ENCODE data around the gene VCAN. TPM values are rescaled to one million over a fixed set of nuclear protein-coding genes. Genes with fewer than 3 reads are reported as not detected.

Gene VCAN
- total RNA-seq, 1 donor, result 543 TPM

DNA sequence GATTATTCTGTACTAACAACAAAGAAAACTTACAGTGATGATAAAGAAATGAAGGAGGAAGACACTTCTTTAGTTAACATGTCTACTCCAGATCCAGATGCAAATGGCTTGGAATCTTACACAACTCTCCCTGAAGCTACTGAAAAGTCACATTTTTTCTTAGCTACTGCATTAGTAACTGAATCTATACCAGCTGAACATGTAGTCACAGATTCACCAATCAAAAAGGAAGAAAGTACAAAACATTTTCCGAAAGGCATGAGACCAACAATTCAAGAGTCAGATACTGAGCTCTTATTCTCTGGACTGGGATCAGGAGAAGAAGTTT, 67.9 kb downstream of the VCAN start:
- Histone ChIP-seq H3K4me3 (ENCODE audit: insufficient read depth, low read length) (no peak overlapping the region), H3K27ac (ENCODE audit: low read depth, low read length) (no peak overlapping the region), H2AFZ (ENCODE audit: low read length) (no peak overlapping the region), H3K9me3 (ENCODE audit: low read depth, low read length) (no peaks in the 10 kb centered on the region), H3K4me2 (ENCODE audit: insufficient read depth, low read length) (no peak overlapping the region), H3K27me3 (ENCODE audit: insufficient read depth, low read length) (no peaks in the 10 kb centered on the region), H3K4me1 (ENCODE audit: insufficient read depth, low read length) (no peaks in the 10 kb centered on the region), H3K36me3 (ENCODE audit: insufficient read depth, low read length) (peaks cover 37% of the 10 kb centered on the region), H3K79me2 (ENCODE audit: insufficient read depth, low read length) (no peaks in the 10 kb centered on the region), H4K20me1 (ENCODE audit: insufficient read depth, low read length) (no peaks in the 10 kb centered on the region)
- no peak for DNase-seq (ENCODE audit: insufficient read length, low spot score, missing footprints)
- TF ChIP-seq, protein P1, sequence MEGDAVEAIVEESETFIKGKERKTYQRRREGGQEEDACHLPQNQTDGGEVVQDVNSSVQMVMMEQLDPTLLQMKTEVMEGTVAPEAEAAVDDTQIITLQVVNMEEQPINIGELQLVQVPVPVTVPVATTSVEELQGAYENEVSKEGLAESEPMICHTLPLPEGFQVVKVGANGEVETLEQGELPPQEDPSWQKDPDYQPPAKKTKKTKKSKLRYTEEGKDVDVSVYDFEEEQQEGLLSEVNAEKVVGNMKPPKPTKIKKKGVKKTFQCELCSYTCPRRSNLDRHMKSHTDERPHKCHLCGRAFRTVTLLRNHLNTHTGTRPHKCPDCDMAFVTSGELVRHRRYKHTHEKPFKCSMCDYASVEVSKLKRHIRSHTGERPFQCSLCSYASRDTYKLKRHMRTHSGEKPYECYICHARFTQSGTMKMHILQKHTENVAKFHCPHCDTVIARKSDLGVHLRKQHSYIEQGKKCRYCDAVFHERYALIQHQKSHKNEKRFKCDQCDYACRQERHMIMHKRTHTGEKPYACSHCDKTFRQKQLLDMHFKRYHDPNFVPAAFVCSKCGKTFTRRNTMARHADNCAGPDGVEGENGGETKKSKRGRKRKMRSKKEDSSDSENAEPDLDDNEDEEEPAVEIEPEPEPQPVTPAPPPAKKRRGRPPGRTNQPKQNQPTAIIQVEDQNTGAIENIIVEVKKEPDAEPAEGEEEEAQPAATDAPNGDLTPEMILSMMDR (IDR thresholded peaks at IDR 0.05; ENCODE audit: extremely low read depth, low read depth, low read length), result no peak

DNA sequence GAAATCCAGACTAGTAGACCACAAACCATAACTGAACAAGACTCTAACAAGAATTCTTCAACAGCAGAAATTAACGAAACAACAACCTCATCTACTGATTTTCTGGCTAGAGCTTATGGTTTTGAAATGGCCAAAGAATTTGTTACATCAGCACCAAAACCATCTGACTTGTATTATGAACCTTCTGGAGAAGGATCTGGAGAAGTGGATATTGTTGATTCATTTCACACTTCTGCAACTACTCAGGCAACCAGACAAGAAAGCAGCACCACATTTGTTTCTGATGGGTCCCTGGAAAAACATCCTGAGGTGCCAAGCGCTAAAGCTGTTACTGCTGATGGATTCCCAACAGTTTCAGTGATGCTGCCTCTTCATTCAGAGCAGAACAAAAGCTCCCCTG, 68.6 kb downstream of the VCAN start:
- peaks cover 40% of the 10 kb centered on the region for H3K36me3 ChIP-seq (ENCODE audit: insufficient read depth, low read length)
- no peak overlapping the region for H3K4me2 ChIP-seq (ENCODE audit: insufficient read depth, low read length)
- no peak for DNase-seq (ENCODE audit: insufficient read length, low spot score, missing footprints)
- no peaks in the 10 kb centered on the region for H3K79me2 ChIP-seq (ENCODE audit: insufficient read depth, low read length)
- H3K4me3 ChIP-seq (ENCODE audit: insufficient read depth, low read length), result no peak overlapping the region
- no peak overlapping the region for H2AFZ ChIP-seq (ENCODE audit: low read length)
- H3K27me3 ChIP-seq (ENCODE audit: insufficient read depth, low read length), result no peaks in the 10 kb centered on the region
- no peak overlapping the region for H3K27ac ChIP-seq (ENCODE audit: low read depth, low read length)
- no peaks in the 10 kb centered on the region for H3K9me3 ChIP-seq (ENCODE audit: low read depth, low read length)
- H3K4me1 ChIP-seq (ENCODE audit: insufficient read depth, low read length), result no peaks in the 10 kb centered on the region
- TF ChIP-seq, protein P1 (IDR thresholded peaks at IDR 0.05; ENCODE audit: extremely low read depth, low read depth, low read length), result no peak
- H4K20me1 ChIP-seq (ENCODE audit: insufficient read depth, low read length), result no peaks in the 10 kb centered on the region

DNA sequence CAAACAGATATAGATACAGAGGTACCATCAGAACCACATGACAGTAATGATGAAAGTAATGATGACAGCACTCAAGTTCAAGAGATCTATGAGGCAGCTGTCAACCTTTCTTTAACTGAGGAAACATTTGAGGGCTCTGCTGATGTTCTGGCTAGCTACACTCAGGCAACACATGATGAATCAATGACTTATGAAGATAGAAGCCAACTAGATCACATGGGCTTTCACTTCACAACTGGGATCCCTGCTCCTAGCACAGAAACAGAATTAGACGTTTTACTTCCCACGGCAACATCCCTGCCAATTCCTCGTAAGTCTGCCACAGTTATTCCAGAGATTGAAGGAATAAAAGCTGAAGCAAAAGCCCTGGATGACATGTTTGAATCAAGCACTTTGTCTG, 69.2 kb downstream of the VCAN start:
- TF ChIP-seq, protein P1 (IDR thresholded peaks at IDR 0.05; ENCODE audit: extremely low read depth, low read depth, low read length), result no peak
- no peaks in the 10 kb centered on the region for H3K9me3 ChIP-seq (ENCODE audit: low read depth, low read length)
- no peaks in the 10 kb centered on the region for H3K27me3 ChIP-seq (ENCODE audit: insufficient read depth, low read length)
- no peak overlapping the region for H2AFZ ChIP-seq (ENCODE audit: low read length)
- no peak overlapping the region for H3K4me2 ChIP-seq (ENCODE audit: insufficient read depth, low read length)
- no peaks in the 10 kb centered on the region for H3K4me1 ChIP-seq (ENCODE audit: insufficient read depth, low read length)
- no peak for DNase-seq (ENCODE audit: insufficient read length, low spot score, missing footprints)
- no peak overlapping the region for H3K4me3 ChIP-seq (ENCODE audit: insufficient read depth, low read length)
- no peaks in the 10 kb centered on the region for H3K79me2 ChIP-seq (ENCODE audit: insufficient read depth, low read length)
- no peak overlapping the region for H3K27ac ChIP-seq (ENCODE audit: low read depth, low read length)
- H4K20me1 ChIP-seq (ENCODE audit: insufficient read depth, low read length), result no peaks in the 10 kb centered on the region
- H3K36me3 ChIP-seq (ENCODE audit: insufficient read depth, low read length), result peaks cover 46% of the 10 kb centered on the region

DNA sequence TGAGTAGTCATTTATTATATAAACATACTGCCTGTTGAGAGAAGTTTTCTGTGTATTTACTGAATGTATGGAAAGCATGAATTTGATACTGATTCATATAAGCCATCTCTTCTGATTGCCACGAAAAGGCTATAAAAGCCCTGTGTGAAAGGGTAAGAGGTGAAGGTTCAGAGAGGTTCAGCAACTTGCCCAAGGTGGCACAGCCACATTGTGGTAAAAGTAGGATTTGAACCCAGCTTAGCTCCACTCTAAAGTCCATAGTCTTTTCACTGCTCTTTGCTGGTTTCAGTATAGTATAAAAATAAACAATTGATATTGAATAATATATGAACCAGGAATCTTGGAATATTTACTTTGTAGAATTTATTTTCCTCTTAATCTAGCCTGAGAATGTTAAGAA, 71.3 kb downstream of the VCAN start:
- Histone ChIP-seq H3K79me2 (ENCODE audit: insufficient read depth, low read length) (no peaks in the 10 kb centered on the region), H3K9me3 (ENCODE audit: low read depth, low read length) (no peaks in the 10 kb centered on the region), H3K4me3 (ENCODE audit: insufficient read depth, low read length) (no peak overlapping the region), H3K4me1 (ENCODE audit: insufficient read depth, low read length) (peaks cover under 1% of the 10 kb centered on the region), H3K36me3 (ENCODE audit: insufficient read depth, low read length) (peaks cover 54% of the 10 kb centered on the region), H3K27ac (ENCODE audit: low read depth, low read length) (no peak overlapping the region), H3K4me2 (ENCODE audit: insufficient read depth, low read length) (no peak overlapping the region), H3K27me3 (ENCODE audit: insufficient read depth, low read length) (no peaks in the 10 kb centered on the region), H2AFZ (ENCODE audit: low read length) (no peak overlapping the region), H4K20me1 (ENCODE audit: insufficient read depth, low read length) (no peaks in the 10 kb centered on the region)
- TF ChIP-seq, protein P1 (IDR thresholded peaks at IDR 0.05; ENCODE audit: extremely low read depth, low read depth, low read length), result no peak
- DNase-seq (ENCODE audit: insufficient read length, low spot score, missing footprints), result no peak

Data from osteoblast (primary cell).